Immature natural killer cell (primary cell): ENCODE measurements around the gene KIF20B. TPM values are rescaled to one million over a fixed set of nuclear protein-coding genes. Genes with fewer than 3 reads are reported as not detected.
"Not testable (repeated sequence)": the region's sequence is repeated elsewhere in the genome, so short reads cannot be mapped to it uniquely, and the experiment has no call there.

ENCODE experiments used
- DNase-seq, 3 donors: peaks; one replicate each; pipeline ENCODE4 v3.0.0; 2022; ENCODE audit warnings: mixed read lengths in 1 of 3
- H3K27ac Mint-ChIP-seq, 6 donors: one replicate each; pipeline ENCODE4 v1.8.0; 2020; ENCODE audit warnings: mixed read lengths in 6 of 6, mild to moderate bottlenecking in 5 of 6, inconsistent platforms in 4 of 6, moderate library complexity in 3 of 6
- H3K27me3 Mint-ChIP-seq, 3 donors: one replicate each; pipeline ENCODE4 v1.8.0; 2020 to 2021; ENCODE audit warnings: low read depth in 3 of 3, mild to moderate bottlenecking in 3 of 3, mixed read lengths in 3 of 3, moderate library complexity in 3 of 3, inconsistent platforms in 1 of 3
- H3K36me3 Mint-ChIP-seq, 3 donors: one replicate each; pipeline ENCODE4 v1.8.0; 2020; ENCODE audit warnings: mixed read lengths in 3 of 3, inconsistent platforms in 2 of 3, mild to moderate bottlenecking in 2 of 3
- H3K4me1 Mint-ChIP-seq, 2 donors: one replicate each; pipeline ENCODE4 v1.8.0; 2020; ENCODE audit warnings: inconsistent platforms in 2 of 2, mild to moderate bottlenecking in 2 of 2, mixed read lengths in 2 of 2, moderate library complexity in 1 of 2
- H3K4me3 Mint-ChIP-seq, 5 donors: one replicate each; pipeline ENCODE4 v1.8.0; 2020; ENCODE audit warnings: mild to moderate bottlenecking in 5 of 5, mixed read lengths in 5 of 5, inconsistent platforms in 3 of 5, moderate library complexity in 3 of 5
- H3K9me3 Mint-ChIP-seq, 6 donors: one replicate each; pipeline ENCODE4 v1.8.0; 2020; ENCODE audit warnings: mild to moderate bottlenecking in 6 of 6, mixed read lengths in 6 of 6, inconsistent platforms in 4 of 6, moderate library complexity in 3 of 6
- polyA plus RNA-seq, 3 donors: library from polyadenylated mRNA; unstranded; fragments of 300-500 nt; fragmentation: Illumina TruSeq; gene quantifications; one replicate each; pipeline ENCODE4 v1.2.3, GENCODE V29; 2021

KIF20B gene
- polyA plus RNA-seq, 3 donors from 2014 or later, result 6.1 to 17.0 (median 8.6) TPM

DNA sequence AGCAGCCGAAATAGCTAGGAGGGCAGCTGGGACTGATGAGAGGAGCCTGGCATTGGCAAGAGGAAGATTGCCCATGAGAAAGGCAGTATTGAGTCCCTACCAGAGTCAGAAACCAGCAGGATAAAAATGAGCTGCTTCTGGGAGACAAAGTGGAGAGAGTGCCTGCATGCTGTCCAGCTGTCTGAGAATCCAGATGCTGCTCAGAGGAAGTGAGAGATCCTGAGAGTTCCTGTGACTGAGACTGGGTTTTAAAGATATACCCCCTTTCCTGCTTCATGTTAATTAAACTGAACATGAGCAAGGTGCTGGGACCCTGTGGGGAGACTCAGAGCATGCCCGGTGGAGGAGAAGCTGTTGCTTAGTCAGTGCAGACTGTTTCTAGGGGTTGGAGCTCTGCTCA is 107.5 kb downstream of the KIF20B start:
- Mint-ChIP-seq H3K36me3 (no peaks in the 10 kb centered on the region), H3K27ac (no peak overlapping the region), H3K4me3 (no peak overlapping the region), H3K4me1 (no peaks in the 10 kb centered on the region), H3K9me3 (no peaks in the 10 kb centered on the region), H3K27me3 (peaks cover 3 to 4% (median 3%) of the 10 kb centered on the region in 3 donors)
- no peak for DNase-seq

DNA sequence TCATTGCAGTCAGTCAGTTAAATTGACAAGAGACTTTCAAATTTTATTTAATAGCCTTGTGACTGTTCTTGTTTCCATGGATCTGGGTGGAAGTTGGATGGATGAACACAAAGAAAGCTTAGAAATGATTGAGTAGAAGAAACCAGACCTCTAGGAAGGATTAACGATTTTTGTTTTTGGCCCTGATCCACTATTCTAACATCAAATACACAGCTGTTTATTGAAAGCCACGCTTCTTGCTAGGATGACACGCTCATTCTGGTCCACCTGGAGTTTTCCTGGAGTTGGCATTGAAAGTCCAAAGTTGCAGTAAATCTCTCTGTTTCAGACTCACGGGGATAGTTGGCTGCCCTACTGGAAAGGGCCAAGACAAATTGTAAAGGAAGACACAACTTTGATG is 108.4 kb downstream of the KIF20B start:
- H3K36me3 Mint-ChIP-seq, result no peaks in the 10 kb centered on the region
- no peaks in the 10 kb centered on the region for H3K9me3 Mint-ChIP-seq
- no peak overlapping the region for H3K27ac Mint-ChIP-seq
- no peak overlapping the region for H3K4me3 Mint-ChIP-seq
- H3K27me3 Mint-ChIP-seq, result peaks cover 2 to 3% (median 2%) of the 10 kb centered on the region in 3 donors
- no peak for DNase-seq
- no peaks in the 10 kb centered on the region for H3K4me1 Mint-ChIP-seq

DNA sequence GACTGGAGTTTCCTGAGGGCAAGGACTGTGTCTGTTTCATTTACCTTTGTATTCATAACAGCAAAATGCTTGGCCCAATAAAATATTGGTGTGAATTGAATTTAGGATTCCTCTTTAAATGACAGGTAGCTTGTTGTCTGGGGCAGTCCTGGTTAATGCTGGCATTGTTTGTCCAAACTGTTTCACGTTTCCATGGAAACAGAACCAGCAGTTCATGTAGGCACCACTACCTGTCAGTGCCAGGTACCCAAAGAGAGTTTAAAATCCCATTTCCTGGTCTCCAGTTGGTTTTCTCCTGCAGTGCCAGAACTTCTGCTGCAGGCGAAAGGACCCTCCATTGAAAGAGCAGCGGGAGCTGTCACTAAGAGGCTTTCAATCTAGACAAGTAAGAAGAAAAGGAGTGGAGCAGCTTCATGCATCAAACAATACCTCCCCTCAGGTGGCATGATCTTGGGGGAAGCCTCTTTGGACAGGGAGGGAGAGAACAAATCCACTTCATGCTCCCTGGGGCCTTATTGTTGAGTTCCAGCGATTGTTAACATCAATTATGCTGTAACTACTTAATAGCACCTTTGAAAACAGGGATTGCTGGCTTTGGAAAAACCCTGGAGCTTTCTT is 109.6 kb downstream of the KIF20B start:
- Mint-ChIP-seq H3K9me3 (no peaks in the 10 kb centered on the region), H3K27me3 (peaks cover 2 to 5% (median 2%) of the 10 kb centered on the region in 3 donors), H3K36me3 (no peaks in the 10 kb centered on the region), H3K27ac (no peak overlapping the region), H3K4me3 (no peak overlapping the region), H3K4me1 (no peaks in the 10 kb centered on the region)
- no peak for DNase-seq

DNA sequence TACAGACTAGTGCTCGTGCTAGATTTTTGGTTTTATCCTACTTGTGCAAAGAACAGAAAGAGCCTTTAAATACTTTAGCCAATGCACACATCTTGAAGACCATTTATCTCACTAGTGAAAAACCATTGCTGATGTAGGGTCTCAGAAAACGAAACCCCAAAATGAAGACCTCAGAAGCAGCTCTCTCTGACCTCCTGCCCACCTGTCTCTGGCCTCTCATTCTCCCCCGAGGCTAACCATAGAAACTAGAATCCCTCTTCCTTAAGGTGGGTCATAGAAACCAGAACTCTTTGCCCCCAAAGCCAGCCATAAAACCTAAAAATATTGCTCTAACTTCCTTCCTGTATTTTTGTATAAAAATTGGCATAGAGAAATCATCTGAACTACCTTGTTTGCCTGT is 112.2 kb downstream of the KIF20B start:
- no peak overlapping the region for H3K27ac Mint-ChIP-seq
- no peaks in the 10 kb centered on the region for H3K4me1 Mint-ChIP-seq

DNA sequence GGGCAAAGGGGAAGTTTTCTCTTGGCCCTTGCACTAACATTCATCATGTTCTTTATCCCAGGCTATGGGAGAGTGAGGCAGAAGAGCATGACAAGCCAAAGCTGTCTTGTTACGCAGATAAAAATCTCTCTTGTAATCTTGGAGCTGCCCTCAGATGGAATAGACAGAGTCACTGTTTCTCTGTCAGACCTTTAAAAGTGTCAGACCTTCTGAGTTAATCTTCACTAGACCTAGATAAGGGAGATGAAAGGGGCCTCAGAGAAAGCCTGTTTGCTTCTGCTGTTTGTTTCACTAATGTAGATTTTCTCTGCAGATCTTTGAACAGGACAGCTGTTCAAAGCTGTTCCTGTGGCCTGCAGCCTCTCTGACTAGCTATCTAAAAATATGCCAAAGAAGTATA is 112.9 kb downstream of the KIF20B start:
- Mint-ChIP-seq H3K4me1 (no peaks in the 10 kb centered on the region), H3K9me3 (no peaks in the 10 kb centered on the region), H3K27me3 (peaks cover 4 to 7% (median 5%) of the 10 kb centered on the region in 3 donors), H3K27ac (no peak overlapping the region), H3K4me3 (no peak overlapping the region), H3K36me3 (peaks cover 0 to under 1% (median 0%) of the 10 kb centered on the region in 3 donors)
- no peak for DNase-seq

More for the DNA sequence above, 112.2 kb downstream of the KIF20B start:
- H3K9me3 Mint-ChIP-seq, result no peaks in the 10 kb centered on the region
- no peaks in the 10 kb centered on the region for H3K36me3 Mint-ChIP-seq
- DNase-seq, result no peak
- H3K27me3 Mint-ChIP-seq, result peaks cover 4 to 9% (median 5%) of the 10 kb centered on the region in 3 donors
- H3K4me3 Mint-ChIP-seq, result no peak overlapping the region

DNA sequence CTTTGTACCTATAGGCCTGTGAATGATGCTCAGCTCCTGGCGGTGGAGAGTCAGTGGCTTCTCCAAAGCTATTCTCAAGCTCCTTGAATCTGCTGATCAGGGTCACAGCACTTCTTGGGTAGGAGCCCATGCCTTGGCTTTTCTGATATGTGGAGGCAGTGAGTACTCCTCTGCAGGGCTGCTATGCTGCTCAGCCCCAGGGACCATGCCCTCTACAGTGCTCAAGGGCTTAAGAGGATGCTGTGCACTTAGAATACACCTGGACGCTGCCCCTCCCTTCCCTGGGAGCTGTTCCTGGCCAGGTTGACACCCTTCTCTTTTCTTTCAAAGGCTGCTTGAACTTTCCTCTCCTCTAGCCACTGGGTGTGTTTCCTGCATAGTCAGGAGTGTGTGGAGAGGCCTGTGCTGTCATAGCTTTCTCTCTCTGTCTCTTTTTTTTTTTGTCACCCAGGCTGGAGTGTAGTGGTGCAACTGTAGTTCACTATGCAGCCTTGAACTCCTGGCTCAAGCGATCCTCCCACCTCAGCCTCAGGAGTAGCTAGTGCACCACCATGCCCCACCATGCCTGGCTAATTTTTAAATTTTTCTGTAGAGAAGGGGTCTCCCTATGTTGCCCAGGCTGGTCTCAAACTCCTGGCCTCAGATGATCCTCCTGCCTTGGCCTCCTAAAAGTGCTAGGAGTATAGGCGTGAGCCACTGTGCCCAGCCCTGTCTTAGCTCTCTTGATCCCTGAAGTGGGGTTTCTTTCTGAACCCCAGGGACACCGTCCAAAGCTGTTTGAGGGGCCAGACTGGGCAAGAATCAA is 113.9 kb downstream of the KIF20B start:
- peaks cover 2 to 11% (median 4%) of the 10 kb centered on the region in 3 donors for H3K27me3 Mint-ChIP-seq
- no peak overlapping the region for H3K27ac Mint-ChIP-seq
- no peaks in the 10 kb centered on the region for H3K9me3 Mint-ChIP-seq
- no peaks in the 10 kb centered on the region for H3K4me1 Mint-ChIP-seq
- DNase-seq, result no peak
- peaks cover 0 to 4% (median 0%) of the 10 kb centered on the region in 3 donors for H3K36me3 Mint-ChIP-seq
- H3K4me3 Mint-ChIP-seq, result no peak overlapping the region

DNA sequence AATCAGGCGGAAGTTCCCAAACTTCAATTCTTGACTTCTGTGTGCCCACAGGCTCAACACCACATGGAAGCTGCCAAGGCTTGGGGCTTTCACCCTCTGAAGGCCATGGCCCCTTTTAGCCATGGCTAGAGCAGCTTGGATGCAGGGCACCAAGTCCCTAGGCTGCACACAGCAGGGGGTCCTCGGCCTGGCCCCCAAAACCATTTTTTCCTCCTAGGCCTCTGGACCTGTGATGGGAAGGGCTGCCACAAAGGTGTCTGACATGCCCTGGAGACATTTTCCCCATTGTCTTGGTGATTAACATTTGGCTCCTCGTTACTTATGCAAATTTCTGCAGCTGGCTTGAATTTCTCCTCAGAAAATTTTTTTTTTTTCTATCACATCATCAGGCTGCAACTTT is 117.6 kb downstream of the KIF20B start:
- not testable (repeated sequence) for H3K27ac Mint-ChIP-seq, H3K36me3 Mint-ChIP-seq, H3K4me3 Mint-ChIP-seq, DNase-seq, H3K4me1 Mint-ChIP-seq, H3K9me3 Mint-ChIP-seq
- peaks cover 2 to 11% (median 4%) of the 10 kb centered on the region in 3 donors for H3K27me3 Mint-ChIP-seq

Other genes starting within 250 kb of the KIF20B start
- not detected for gene SLC16A12, start 166.0 kb upstream of the KIF20B start, polyA plus RNA-seq
- 1 to 10 TPM in 1 of 3 donors, under 1 TPM in 1, not detected in 1; 0.66 to 1.4 TPM for gene PANK1, start 56.3 kb upstream of the KIF20B start, polyA plus RNA-seq